GM12865 (cell line): Measurements from ENCODE around the gene CCDC83.

Experiments used
- DNase-seq: peaks from one replicate; pipeline ENCODE4 v3.0.0; 2010; ENCODE audit warnings: low read depth
- H3K4me3 ChIP-seq: 2 replicates; pipeline ENCODE4 v1.5.1; 2011; ENCODE audit warnings: mild to moderate bottlenecking, low read depth, low read length, control low read depth
- CTCF ChIP-seq: IDR thresholded peaks from 2 replicates; pipeline ENCODE4 v1.5.1; 2011; ENCODE audit warnings: low read length, control low read depth, low read depth, inconsistent platforms; ENCODE audit not compliant: insufficient read depth; ENCODE audit errors: missing control alignments

The CCDC83 gene

GRCh38 chr11:85896876-85897275 is 41.7 kb downstream of the CCDC83 start:
- DNase-seq, result no peak
- H3K4me3 ChIP-seq, result no peak overlapping the region
- no peak for TF ChIP-seq CTCF

GRCh38 chr11:85898456-85898855 is 43.3 kb downstream of the CCDC83 start:
- H3K4me3 ChIP-seq, result no peak overlapping the region
- TF ChIP-seq CTCF, result no peak
- DNase-seq, result no peak

- no peak for DNase-seq
- TF ChIP-seq CTCF, result no peak
- no peak overlapping the region for H3K4me3 ChIP-seq
Observed at GRCh38 chr11:85902353-85902752, 47.2 kb downstream of the CCDC83 start.

GRCh38 chr11:85903406-85903805 is 48.2 kb downstream of the CCDC83 start:
- no peak overlapping the region for H3K4me3 ChIP-seq
- TF ChIP-seq CTCF, result no peak
- DNase-seq, result no peak

GRCh38 chr11:85903811-85904210 is 48.6 kb downstream of the CCDC83 start:
- no peak for DNase-seq
- H3K4me3 ChIP-seq, result no peak overlapping the region
- no peak for TF ChIP-seq CTCF

GRCh38 chr11:85912414-85912813 is 57.2 kb downstream of the CCDC83 start:
- TF ChIP-seq CTCF, result no peak
- no peak for DNase-seq
- no peak overlapping the region for H3K4me3 ChIP-seq

GRCh38 chr11:85913513-85913912 is 58.3 kb downstream of the CCDC83 start:
- no peak for DNase-seq
- H3K4me3 ChIP-seq, result no peak overlapping the region
- TF ChIP-seq CTCF, result no peak
